ENCODE results near the gene MAPRE2. TPM values are rescaled to one million over a fixed set of nuclear protein-coding genes. Genes with fewer than 3 reads are reported as not detected.
A peak's percentile ranks its signal among the peaks of the same experiment; 100 is the strongest.

Gene MAPRE2
- total RNA-seq, 2 donors from 2014 or later, result 25.5 to 32.2 TPM

GRCh38 chr18:35030277-35030989 lies 10.8 kb upstream of the MAPRE2 start:
- peak overlapping the region; percentile 19 for H3K27ac ChIP-seq

GRCh38 chr18:35032113-35032512 lies 9.1 kb upstream of the MAPRE2 start:
- Histone ChIP-seq H3K36me3 (no peaks in the 10 kb centered on the region), H3K27ac (no peak overlapping the region), H3K4me1 (no peaks in the 10 kb centered on the region), H3K4me3 (no peak overlapping the region), H3K27me3 (no peaks in the 10 kb centered on the region), H3K9ac (ENCODE audit: low read depth in 2 of 2, low read length in 2 of 2) (no peak overlapping the region), H3K9me3 (no peaks in the 10 kb centered on the region)
- DNase-seq, result no peak
- TF ChIP-seq, protein P1, sequence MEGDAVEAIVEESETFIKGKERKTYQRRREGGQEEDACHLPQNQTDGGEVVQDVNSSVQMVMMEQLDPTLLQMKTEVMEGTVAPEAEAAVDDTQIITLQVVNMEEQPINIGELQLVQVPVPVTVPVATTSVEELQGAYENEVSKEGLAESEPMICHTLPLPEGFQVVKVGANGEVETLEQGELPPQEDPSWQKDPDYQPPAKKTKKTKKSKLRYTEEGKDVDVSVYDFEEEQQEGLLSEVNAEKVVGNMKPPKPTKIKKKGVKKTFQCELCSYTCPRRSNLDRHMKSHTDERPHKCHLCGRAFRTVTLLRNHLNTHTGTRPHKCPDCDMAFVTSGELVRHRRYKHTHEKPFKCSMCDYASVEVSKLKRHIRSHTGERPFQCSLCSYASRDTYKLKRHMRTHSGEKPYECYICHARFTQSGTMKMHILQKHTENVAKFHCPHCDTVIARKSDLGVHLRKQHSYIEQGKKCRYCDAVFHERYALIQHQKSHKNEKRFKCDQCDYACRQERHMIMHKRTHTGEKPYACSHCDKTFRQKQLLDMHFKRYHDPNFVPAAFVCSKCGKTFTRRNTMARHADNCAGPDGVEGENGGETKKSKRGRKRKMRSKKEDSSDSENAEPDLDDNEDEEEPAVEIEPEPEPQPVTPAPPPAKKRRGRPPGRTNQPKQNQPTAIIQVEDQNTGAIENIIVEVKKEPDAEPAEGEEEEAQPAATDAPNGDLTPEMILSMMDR (IDR thresholded peaks at IDR 0.05), result no peak
- intact Hi-C loops (cut with DNase I), result no loop called here

More at GRCh38 chr18:35030277-35030989, 10.8 kb upstream of the MAPRE2 start:
- DNase-seq, result peak; percentile 46
- no peaks in the 10 kb centered on the region for H3K9me3 ChIP-seq
- H3K4me3 ChIP-seq, result no peak overlapping the region
- no peaks in the 10 kb centered on the region for H3K27me3 ChIP-seq
- no peaks in the 10 kb centered on the region for H3K36me3 ChIP-seq
- no peaks in the 10 kb centered on the region for H3K4me1 ChIP-seq
- TF ChIP-seq, protein P1 (IDR thresholded peaks at IDR 0.05), result no peak
- intact Hi-C loops (cut with DNase I), result no loop called here
- peak overlapping the region; percentile 56 to 59 for H3K9ac ChIP-seq (ENCODE audit: low read depth in 2 of 2, low read length in 2 of 2)

GRCh38 chr18:35038029-35038428 lies 3.2 kb upstream of the MAPRE2 start:
- TF ChIP-seq, protein P1 (IDR thresholded peaks at IDR 0.05), result no peak
- no peak overlapping the region for H3K4me3 ChIP-seq
- no peak overlapping the region for H3K27ac ChIP-seq
- intact Hi-C loops (cut with DNase I), result no loop called here
- no peak for DNase-seq
- H3K27me3 ChIP-seq, result no peaks in the 10 kb centered on the region
- H3K36me3 ChIP-seq, result no peaks in the 10 kb centered on the region
- no peak overlapping the region for H3K9ac ChIP-seq (ENCODE audit: low read depth in 2 of 2, low read length in 2 of 2)
- H3K9me3 ChIP-seq, result no peaks in the 10 kb centered on the region
- H3K4me1 ChIP-seq, result no peaks in the 10 kb centered on the region

DNA sequence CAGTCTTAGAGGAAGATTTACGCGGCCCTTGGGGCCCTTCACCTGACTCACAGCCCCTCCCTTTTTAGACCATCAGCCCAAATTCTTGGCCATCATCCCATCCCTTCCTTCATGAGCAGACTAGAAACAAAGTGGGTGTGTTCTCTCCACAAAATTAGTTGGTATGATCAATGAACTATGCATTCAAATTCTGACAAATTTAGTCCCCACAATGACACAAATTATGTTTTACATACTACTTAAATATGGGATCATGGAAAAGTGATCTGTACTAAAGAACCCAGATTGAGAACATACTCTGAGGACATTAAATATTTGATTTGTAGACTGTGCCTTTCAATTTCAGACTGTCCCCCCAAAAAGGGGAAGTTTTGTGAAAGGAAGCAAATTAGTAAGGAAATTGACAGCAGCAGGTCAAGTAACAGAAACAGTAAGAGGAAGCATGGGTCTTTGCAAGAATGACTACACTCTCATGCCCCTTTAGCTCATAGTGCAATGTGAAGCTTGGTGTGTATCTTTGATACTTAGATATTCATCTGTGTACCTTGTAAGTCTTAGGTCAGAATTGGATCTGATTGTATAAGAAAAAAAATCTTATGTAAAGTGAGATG lies 2.2 kb upstream of the MAPRE2 start:
- H3K4me1 ChIP-seq, result no peaks in the 10 kb centered on the region
- no peaks in the 10 kb centered on the region for H3K36me3 ChIP-seq
- no peaks in the 10 kb centered on the region for H3K27me3 ChIP-seq
- TF ChIP-seq, protein P1 (IDR thresholded peaks at IDR 0.05), result no peak
- no peak overlapping the region for H3K4me3 ChIP-seq
- no peak overlapping the region for H3K27ac ChIP-seq
- intact Hi-C loops (cut with DNase I), result no loop called here
- no peak overlapping the region for H3K9ac ChIP-seq (ENCODE audit: low read depth in 2 of 2, low read length in 2 of 2)
- DNase-seq, result no peak
- no peaks in the 10 kb centered on the region for H3K9me3 ChIP-seq

DNA sequence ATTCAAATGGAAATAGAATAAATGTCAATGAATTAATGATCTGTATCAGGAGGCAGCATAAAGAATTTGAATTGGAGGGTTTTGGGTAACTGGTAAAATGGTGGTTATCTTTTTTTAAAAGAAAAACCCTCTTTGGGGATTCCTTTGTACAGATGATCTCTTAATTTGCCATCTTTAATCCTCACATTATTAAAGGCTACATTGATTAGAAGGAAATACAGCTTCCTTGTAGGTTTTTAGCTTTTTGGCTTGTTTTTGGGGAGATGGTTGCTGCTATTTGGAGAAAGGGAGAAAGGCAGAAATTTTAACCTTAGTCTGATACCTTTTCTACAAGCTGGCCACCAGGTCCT lies 600 bp upstream of the MAPRE2 start:
- H3K9ac ChIP-seq (ENCODE audit: low read depth in 2 of 2, low read length in 2 of 2), result peak overlapping the region; percentile 54 to 89

More for the DNA sequence above, 600 bp upstream of the MAPRE2 start:
- intact Hi-C loops (cut with DNase I), result no loop called here
- H3K9me3 ChIP-seq, result no peaks in the 10 kb centered on the region
- no peaks in the 10 kb centered on the region for H3K4me1 ChIP-seq
- DNase-seq, result no peak
- TF ChIP-seq, protein P1 (IDR thresholded peaks at IDR 0.05), result no peak
- no peaks in the 10 kb centered on the region for H3K27me3 ChIP-seq
- peak overlapping the region; percentile 73 for H3K27ac ChIP-seq
- no peaks in the 10 kb centered on the region for H3K36me3 ChIP-seq
- H3K4me3 ChIP-seq, result peak overlapping the region; percentile 63
